K562 (cell line): ENCODE data around the gene FEN1. TPM values are rescaled to one million over a fixed set of nuclear protein-coding genes. Genes with fewer than 3 reads are reported as not detected.

Experiments
- SMC3 ChIP-seq: conservative IDR thresholded peaks from 2 replicates; pipeline ENCODE4 v1.6.1; 2011; ENCODE audit warnings: low read depth, low read length, improper control_type of control experiment; ENCODE audit not compliant: insufficient read depth
- TCF3 ChIP-seq: sonication (generic); formaldehyde crosslinking; IDR thresholded peaks from 2 replicates; pipeline ENCODE4 v1.4.0; 2020; ENCODE audit warnings: mild to moderate bottlenecking, missing genetic modification reagents
- TSHZ1 ChIP-seq: fragments of 250-450 bp; sonication (Bioruptor Pico); IDR thresholded peaks from 2 replicates; pipeline ENCODE4 v1.4.0; 2020; ENCODE audit warnings: mild to moderate bottlenecking, moderate library complexity
- ZNF512 ChIP-seq: IDR thresholded peaks from 2 replicates; pipeline ENCODE4 v1.6.1; 2016; ENCODE audit warnings: missing genetic modification characterization, missing compliant biosample characterization
- polyA plus RNA-seq, 8 experiments: library from polyadenylated mRNA; depleted of rRNA in 4 of 8; stranded (reverse) in 5 of 8; unstranded in 3 of 8; fragments of >200 nt; fragmentation: Nextera tagmentation in 2 of 8; fragmentation: Illumina TruSeq in 1 of 8; extraction: Ambion mirVana in 2 of 8; extraction: Trizol in 1 of 8; gene quantifications; 2 replicates each; pipeline versions ENCODE4 v1.2.1 to v1.2.3, GENCODE V29; 2011 to 2014; ENCODE audit warnings: inconsistent platforms in 1 of 8, missing spikeins in 1 of 8
- total RNA-seq, 7 experiments: library from RNA; depleted of rRNA in 6 of 7; stranded (reverse); fragments of >200 nt in 6 of 7; fragmentation: Illumina TruSeq in 2 of 7; extraction: Trizol in 2 of 7; gene quantifications; 2 replicates each; pipeline versions ENCODE4 v1.2.1 to v1.2.3, GENCODE V29; 2011 to 2021; ENCODE audit warnings: low replicate concordance in 1 of 7

Gene FEN1
- total and polyA plus RNA-seq, 9 of the 15 experiments (the other 6 are each of a cell fraction or from before 2014, with no cell fraction given) = 58.1 to 156 (median 137) TPM

- no peak for TF ChIP-seq TSHZ1 (CRISPR knock-in tag)
- TF ChIP-seq SMC3 = peak; percentile 89
- no peak for TF ChIP-seq ZNF512 (tag)
- no peak for TF ChIP-seq TCF3
- TF ChIP-seq, all 486 proteins: peak for 21
These were observed 16.1 kb upstream of the FEN1 start (continued) for GRCh38 chr11:61776561-61777075.
